WTC11 (cell line): ENCODE measurements around the gene SLC2A4RG.

Experiments
- CREB1 ChIP-seq: sonication (generic); formaldehyde crosslinking; IDR thresholded peaks from 2 replicates; pipeline ENCODE4 v1.8.0; 2023; ENCODE audit warnings: mild to moderate bottlenecking, missing genetic modification reagents
- E2F5 ChIP-seq: sonication (generic); formaldehyde crosslinking; IDR thresholded peaks from 2 replicates; pipeline ENCODE4 v1.8.1; 2022; ENCODE audit warnings: mild to moderate bottlenecking, moderate library complexity, missing genetic modification reagents
- MAX ChIP-seq: sonication (generic); formaldehyde crosslinking; IDR thresholded peaks from 2 replicates; pipeline ENCODE4 v1.8.0; 2022; ENCODE audit warnings: mild to moderate bottlenecking, missing genetic modification reagents
- NFE2L1 ChIP-seq: sonication (generic); formaldehyde crosslinking; IDR thresholded peaks from 2 replicates; pipeline ENCODE4 v1.8.1; 2023; ENCODE audit warnings: missing genetic modification reagents
- RELA ChIP-seq: sonication (generic); formaldehyde crosslinking; IDR thresholded peaks from 2 replicates; pipeline ENCODE4 v1.8.1; 2022; ENCODE audit warnings: missing genetic modification reagents, mild to moderate bottlenecking, borderline replicate concordance
- ZNF263 ChIP-seq: sonication (generic); formaldehyde crosslinking; IDR thresholded peaks from 2 replicates; pipeline ENCODE4 v1.8.1; 2022; ENCODE audit warnings: low read depth, mild to moderate bottlenecking, moderate library complexity, missing genetic modification reagents
- TF ChIP-seq, protein P1 (sequence below): fragments of 200-600 bp; IDR thresholded peaks from 2 replicates; pipeline ENCODE4 v1.8.0; 2022; ENCODE audit warnings: antibody characterized with exemption
- TF ChIP-seq, protein P2 (sequence below): sonication (generic); formaldehyde crosslinking; IDR thresholded peaks from 2 replicates; pipeline ENCODE4 v1.8.0; 2023; ENCODE audit warnings: missing genetic modification reagents

GRCh38 chr20:63792866-63793265 is 53.3 kb downstream of the SLC2A4RG start:
- TF ChIP-seq, protein P1, sequence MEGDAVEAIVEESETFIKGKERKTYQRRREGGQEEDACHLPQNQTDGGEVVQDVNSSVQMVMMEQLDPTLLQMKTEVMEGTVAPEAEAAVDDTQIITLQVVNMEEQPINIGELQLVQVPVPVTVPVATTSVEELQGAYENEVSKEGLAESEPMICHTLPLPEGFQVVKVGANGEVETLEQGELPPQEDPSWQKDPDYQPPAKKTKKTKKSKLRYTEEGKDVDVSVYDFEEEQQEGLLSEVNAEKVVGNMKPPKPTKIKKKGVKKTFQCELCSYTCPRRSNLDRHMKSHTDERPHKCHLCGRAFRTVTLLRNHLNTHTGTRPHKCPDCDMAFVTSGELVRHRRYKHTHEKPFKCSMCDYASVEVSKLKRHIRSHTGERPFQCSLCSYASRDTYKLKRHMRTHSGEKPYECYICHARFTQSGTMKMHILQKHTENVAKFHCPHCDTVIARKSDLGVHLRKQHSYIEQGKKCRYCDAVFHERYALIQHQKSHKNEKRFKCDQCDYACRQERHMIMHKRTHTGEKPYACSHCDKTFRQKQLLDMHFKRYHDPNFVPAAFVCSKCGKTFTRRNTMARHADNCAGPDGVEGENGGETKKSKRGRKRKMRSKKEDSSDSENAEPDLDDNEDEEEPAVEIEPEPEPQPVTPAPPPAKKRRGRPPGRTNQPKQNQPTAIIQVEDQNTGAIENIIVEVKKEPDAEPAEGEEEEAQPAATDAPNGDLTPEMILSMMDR = no peak
- TF ChIP-seq CREB1 (CRISPR knock-in tag) (no peak), ZNF263 (CRISPR knock-in tag) (no peak), MAX (no peak), RELA (CRISPR knock-in tag) (no peak), E2F5 (no peak), NFE2L1 (CRISPR knock-in tag) (no peak)
- TF ChIP-seq, protein P2, sequence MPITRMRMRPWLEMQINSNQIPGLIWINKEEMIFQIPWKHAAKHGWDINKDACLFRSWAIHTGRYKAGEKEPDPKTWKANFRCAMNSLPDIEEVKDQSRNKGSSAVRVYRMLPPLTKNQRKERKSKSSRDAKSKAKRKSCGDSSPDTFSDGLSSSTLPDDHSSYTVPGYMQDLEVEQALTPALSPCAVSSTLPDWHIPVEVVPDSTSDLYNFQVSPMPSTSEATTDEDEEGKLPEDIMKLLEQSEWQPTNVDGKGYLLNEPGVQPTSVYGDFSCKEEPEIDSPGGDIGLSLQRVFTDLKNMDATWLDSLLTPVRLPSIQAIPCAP (CRISPR knock-in tag) = no peak
